NCI-H128 (cell line): ENCODE data around the gene WBP4.
"Not testable (repeated sequence)": the region's sequence is repeated elsewhere in the genome, so short reads cannot be mapped to it uniquely, and the experiment has no call there.

Source experiments
- DNase-seq: peaks from one replicate; lab custom pipeline; 2025; ENCODE audit not compliant: unreplicated experiment; lab: John Stamatoyannopoulos, UW

Gene WBP4, protein sequence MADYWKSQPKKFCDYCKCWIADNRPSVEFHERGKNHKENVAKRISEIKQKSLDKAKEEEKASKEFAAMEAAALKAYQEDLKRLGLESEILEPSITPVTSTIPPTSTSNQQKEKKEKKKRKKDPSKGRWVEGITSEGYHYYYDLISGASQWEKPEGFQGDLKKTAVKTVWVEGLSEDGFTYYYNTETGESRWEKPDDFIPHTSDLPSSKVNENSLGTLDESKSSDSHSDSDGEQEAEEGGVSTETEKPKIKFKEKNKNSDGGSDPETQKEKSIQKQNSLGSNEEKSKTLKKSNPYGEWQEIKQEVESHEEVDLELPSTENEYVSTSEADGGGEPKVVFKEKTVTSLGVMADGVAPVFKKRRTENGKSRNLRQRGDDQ

DNA sequence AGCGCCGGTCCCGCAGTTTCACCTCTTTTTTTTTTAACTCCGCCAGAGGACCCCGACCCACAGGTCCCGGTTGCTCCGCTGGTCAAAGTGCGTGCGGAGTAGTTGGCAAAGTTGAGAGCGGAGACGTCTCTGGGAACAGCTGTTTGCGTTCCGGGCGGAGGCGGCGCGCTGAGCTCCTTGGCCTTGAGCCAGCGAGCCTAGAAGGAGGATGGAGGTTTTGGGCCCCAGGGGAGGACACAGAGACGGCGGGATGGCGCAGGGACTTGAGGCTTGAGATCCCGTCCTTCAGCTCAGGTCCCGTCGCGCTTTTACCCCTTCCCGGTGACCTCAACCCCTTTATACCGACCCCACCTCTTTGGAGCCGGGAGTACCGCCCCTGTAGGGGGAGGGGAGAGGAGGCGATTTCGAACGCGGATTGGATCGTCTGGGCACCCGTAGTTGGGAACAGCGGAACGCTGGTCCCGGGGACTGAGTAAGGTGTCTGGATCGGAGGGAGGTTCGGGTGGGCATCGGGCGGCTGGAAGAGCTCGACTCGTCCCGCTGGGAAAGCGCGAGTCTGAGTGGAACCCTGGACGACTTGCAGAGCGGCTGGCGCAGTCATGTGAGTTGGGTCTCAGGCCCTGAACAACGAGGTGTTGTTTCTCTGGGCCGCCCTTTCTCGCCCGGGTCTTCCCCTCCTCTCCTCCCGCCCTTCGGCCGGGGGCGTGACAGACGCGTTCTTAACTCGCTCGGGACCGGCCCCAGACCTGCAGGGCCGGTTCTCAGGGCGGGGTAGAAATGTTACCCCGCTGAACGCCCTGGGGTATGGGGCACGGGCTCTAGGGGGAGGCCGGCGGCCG, at the start of gene WBP4:
Gene WBP4 (plus strand): TSS at position 435 of the 839 bp plus-strand sequence. CDS start 165 bp downstream, at position 600.
- DNase-seq: peak; percentile 89

DNA sequence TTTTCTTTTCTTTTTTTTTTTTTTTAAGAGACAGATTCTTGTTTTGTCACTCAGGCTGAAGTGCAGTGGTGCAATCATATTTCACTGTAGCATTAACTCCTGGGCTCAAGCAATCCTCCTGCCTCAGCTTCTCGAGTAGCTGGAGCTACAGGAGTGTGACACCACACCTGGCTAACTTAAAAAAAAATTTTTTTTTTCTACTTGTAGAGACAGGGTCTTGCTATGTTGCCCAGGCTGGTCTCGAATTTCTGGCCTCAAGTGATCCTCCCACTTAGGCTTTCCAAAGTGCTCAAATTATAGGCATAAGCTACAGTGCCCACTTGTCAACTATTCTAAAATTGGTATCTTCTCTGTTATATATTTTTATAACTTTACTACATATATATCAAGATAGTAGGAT, 48.8 kb upstream of the WBP4 start:
- DNase-seq: no peak

DNA sequence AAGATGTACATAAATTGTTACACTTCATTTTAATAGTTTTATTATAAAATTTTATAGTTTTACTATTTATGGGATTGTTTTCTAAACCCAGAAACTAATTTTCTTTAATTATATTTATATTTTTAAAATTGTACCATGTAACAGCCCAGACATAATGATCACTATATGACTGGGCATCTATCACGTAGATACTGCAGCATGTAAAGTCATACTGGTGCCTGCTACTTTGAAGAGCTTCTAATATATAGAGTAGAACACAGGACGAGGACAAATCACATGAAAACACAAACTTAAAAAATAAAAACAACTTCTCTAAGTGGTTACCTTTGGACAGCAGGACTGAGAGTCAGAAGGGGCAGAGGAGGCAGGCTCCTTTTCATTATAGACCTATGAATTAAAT, 47.5 kb upstream of the WBP4 start:
- no peak for DNase-seq

DNA sequence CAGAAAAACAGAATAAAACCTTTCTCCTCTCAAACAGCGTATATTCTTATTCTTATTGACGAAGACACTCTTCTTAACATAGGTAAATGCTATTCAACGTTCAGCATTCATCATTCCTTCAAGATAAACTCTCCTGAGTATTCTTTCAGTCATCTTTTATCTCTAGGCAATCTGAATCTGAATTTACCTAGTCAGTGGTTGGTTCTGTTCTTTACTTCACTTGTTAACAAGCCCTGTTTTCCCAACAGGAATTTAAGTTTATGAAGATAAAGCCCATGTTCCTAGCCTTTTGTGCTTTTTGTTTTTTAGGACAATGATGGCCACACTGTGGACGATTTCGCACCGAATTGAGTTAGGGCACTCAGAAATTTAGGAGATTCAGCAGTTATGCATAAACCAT, 45.4 kb upstream of the WBP4 start:
- DNase-seq: no peak

DNA sequence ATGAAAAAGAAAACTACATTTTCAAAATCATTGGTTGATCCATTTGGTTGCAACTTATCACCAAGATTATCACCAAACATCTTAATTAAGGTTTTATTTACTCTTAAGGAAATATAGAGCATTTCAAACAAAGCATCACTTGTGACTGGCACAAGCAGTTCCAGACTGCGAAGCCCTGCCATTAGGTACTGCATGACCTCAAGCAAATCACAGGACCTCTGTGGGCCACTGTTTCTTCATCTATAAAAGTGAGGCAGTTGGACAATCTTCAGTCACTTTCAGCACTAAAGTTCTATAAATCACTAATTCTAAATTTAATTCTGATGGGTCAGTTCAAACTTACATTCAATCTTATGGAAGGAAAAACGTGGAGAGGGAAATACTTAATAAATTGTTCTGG, 44.1 kb upstream of the WBP4 start:
- no peak for DNase-seq

DNA sequence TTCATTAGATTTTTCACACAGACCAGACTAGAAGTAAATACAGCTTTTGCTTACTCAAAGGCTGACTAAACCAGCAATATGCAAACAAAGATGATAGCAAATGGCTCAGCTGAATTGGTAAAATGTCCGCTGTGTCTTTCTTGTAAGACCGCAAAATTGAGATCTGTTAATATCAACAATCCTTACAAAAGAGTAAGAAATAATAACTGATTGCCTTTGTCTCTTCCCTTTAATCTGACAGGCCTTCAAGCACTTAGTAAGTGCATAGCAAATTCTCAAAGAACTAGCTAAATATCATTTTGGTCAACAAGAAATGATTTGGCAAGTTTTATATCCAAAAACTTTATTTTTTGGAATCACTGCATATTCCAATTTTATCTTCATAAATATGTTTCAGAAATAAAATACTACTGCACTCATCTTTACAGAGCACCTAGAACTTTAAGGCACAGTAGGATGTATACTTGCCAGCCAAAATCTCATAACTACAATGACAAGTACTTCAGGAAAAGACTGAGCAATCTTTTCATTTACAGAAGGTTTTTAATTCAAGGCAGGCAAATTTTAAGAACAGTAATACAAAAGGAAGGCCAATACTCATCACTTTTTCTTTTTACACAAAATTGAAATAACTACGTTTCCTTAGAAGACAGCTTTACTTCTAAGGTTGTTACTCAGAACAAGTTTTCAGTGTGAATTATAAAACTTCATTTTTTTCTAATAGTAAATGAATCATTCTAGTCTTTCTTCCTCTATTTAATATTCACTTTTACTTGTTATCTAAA, 43.3 kb upstream of the WBP4 start:
- DNase-seq: no peak

DNA sequence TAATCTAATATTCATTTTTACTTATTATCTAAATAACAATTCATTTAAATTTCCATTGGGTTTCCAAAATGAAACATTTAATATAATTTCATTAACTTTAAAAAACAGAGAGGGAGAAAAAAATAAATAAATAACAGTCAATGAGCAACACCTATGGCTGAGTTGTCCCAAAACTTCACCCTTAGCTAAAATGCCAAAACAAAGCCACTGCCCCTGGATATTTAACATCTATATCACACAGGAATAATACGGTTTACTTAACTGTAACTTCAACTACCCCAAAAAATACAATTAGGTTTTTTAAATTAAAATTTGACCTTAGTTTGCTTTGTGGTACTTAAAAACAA, 42.7 kb upstream of the WBP4 start:
- no peak for DNase-seq

DNA sequence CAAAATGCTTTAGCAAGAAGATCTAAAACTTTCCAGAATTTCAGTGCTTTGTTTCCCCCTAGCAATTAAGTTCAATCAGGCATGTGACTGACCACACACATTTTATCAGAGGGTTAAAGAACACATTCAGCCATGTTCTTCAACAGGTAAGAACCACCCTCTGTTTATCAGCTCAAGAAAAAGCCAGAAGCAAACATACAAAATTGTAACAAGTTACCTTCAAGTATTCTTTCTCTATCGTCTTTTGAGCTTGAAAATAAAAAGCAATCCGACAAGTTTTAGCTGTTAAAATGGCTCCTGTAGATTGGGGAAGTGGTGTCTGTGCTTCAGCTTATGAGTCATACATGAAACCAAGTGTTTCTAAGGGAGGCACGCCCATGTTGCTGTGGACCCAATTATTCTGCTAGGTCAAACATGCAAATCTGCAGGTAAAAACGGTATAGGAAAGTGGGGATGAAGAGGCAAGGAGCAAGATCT, 42.3 kb upstream of the WBP4 start, which contains the start of gene ELF1:
Gene ELF1 (minus strand): TSS at position 306 of the 477 bp plus-strand sequence. CDS start 37,262 bp downstream, outside the sequence.
- no peak for DNase-seq

DNA sequence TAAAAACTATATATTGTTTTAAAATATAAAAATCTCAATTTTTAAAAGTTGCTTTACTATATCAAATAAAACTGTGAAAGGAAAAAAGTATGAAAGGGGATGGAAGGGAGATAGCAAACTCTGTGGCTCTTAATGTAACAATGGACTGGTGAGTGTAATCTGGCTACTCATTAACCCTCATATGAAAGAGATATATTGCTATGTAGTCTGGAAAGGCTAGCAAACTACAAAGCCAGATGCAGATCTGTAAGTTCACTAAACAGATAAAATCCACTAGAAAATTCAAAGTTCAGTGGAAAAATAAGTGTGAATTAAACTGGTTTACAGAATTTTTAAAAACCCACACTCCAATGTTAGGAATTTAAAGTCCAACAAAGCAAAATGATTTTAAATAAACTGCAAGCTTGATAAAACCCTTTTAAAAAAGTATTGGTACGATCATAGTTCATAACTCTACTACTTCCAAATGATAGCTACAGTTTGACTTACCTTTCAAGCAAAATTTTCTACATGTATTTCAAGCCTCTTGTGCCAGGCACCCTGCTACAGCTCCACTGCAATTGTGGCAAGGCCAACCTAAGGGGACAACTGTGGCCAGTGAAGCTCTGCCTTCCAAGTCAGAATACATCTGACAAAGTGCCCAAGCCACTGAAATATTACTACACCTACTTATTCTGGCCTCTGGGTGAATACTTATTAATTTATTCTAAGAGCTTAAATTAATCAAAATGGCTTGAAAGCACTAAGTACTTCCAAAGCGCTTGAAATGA, 41.5 kb upstream of the WBP4 start:
- DNase-seq: no peak

DNA sequence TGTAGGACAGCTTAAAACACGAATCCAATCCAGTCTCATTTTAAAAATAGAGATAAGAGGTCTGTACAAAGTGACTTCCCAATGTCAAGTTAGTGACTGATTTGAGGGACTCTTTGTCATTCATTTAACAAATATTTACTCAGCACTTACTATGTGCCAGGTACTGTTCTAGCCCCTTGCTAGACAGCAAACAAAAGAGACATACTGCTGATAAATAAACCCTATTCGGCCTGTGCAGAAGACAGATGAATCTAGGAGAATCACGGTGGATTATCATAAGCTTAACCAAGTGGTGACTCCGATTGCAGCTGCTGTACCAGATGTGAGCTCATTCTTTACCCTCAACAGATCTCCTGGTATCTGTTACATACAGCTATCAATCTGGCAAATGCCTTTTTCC, 35.8 kb upstream of the WBP4 start:
- no peak for DNase-seq

DNA sequence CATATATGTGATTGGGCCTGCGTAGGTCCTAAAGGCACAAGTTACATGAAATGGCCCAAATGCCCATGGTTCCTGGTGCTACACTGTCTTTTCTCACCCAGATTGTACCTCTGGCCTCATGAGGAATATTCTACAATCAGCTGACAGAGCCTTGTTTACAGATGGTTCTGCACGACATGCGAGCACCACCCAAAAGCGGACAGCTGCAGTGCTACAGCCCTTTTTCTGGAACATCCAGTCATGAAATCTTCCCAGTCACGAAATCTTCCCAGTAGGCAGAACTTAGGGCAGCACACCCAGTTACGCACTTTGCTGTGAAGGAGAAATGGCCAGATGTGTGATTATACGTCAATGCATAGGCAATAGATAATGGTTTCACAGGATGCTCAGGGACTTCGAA, 34.5 kb upstream of the WBP4 start:
- DNase-seq: no peak

DNA sequence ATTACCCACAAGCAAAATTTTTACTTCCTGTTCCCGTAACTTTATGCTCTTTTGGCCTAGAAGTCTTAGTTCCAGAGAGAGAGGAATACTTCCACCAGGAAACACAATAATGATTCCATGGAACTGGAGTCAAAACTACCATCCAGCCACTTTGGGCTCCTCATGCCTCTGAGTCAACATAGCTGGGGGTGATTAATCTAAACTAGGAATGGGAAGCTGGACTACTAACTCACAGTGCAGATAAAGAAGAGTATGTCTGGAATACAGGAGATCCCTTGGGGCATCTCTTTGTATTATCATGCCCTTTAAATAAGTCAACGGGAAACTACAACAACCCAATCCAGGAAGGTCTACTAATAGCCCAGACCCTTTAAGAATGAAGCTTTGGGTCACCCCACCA, 33.3 kb upstream of the WBP4 start:
- DNase-seq: no peak

DNA sequence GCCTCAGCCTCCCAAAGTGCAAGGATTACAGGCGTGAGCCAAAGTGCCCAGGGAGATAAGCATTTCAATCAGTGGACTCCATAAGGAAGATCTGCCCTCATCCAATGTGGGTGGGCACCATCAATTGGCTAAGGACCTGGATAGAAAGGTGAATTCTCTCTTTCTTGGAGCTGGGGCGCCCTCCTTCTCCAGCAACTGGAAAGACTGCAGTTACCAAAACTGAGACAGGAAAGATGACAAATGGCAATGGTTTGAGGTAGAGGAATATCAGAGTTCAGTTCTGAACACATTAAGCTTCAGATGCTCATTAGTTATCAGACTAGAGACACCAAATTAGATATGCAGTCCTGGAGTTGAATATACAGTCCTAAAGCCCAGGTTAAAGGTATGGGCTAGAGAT, 31.7 kb upstream of the WBP4 start:
- DNase-seq: no peak

DNA sequence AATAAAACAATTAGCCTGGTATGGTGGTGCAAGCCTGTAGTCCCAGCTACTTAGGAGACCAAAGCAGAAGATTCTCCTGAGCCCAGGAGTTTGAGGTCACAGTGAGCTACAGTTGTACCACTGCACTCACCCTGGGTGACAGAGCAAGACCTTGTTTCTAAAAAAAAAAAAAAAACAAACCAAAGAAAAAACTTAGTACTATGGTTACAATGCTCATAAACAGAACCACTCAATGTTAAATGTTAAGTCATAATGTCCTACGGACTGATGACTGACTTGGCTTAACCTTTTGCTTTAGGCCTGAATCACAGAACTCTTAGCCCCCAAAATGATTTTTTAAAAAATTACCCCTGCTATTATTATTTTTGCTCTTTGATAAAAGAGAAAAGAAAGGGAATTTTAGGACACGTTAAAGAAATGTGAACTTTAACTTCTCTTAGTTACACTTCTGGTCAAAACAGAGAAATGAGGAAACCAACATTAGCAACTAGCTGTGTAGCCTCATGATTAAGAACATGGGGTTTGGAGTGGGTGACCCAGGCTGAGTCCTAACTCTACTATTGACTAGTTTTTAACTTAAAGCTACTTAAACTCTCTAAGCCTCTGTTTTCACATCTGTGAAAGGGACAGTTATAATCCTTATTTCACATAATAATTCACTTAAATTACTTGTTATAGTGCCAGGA, 28.5 kb upstream of the WBP4 start:
- DNase-seq: no peak

DNA sequence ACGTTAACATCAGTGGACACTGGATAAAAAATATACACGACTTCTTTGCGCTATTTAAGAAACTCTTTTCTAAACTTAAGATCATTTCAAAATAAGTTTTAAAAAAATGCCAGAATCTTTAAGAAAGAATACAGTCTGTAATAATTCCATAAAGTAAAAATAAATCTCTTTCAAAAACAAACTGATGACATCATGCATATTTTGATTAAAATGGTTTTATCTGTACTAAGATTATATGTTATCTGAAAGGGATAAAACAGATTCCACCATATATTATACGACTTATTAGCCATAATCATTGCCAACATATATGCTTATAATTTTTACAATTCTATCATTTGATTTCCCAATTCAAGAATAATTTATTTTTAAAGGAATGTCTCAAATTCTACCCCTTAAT, 26.9 kb upstream of the WBP4 start:
- no peak for DNase-seq

DNA sequence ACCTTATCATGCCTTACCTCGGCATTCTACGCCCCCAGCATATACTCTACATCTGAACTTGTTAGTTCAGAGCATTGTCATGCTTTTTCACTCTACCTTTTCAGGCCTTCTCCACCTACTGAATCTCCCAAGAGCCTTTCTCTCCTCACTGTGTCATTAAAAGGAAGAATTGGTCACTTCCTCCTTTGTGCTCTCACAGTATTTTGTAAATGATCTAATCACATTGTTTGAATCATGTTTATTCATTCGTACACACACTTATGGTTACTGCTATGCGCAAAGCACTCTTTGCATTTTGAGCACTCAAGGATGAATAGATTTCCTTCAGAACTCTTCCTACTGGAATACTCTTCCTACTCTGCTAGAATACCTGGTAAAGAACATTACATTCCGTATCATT, 26.4 kb upstream of the WBP4 start:
- DNase-seq: no peak

DNA sequence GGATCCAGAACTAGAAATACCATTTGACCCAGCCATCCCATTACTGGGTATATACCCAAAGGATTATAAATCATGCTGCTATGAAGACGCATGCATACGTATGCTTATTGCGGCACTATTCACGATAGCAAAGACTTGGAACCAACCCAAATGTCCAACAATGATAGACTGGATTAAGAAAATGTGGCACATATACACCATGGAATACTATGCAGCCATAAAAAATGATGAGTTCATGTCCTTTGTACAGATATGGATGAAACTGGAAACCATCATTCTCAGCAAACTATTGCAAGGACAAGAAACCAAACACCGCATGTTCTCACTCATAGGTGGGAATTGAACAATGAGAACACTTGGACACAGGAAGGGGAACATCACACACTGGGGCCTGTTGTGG, 24.8 kb upstream of the WBP4 start:
- not testable (repeated sequence) for DNase-seq

DNA sequence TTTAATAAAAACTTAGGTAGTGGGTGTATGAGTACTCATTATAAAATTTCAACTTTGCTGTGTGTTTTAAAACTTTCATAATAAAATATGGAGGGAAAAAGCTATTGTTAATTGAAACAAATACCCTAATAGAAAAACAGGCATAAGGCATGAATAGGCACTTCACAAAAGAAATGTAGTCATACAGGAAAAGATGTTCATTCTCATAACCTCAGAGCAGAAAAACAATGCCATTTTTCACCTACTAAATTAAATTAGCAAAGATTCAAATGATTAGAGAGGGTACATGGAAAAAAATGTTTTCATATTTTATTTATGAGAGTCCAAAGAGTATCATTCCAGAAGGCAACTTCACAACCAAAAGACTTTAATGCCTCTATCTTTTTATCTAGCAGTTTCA, 21.6 kb upstream of the WBP4 start:
- no peak for DNase-seq

DNA sequence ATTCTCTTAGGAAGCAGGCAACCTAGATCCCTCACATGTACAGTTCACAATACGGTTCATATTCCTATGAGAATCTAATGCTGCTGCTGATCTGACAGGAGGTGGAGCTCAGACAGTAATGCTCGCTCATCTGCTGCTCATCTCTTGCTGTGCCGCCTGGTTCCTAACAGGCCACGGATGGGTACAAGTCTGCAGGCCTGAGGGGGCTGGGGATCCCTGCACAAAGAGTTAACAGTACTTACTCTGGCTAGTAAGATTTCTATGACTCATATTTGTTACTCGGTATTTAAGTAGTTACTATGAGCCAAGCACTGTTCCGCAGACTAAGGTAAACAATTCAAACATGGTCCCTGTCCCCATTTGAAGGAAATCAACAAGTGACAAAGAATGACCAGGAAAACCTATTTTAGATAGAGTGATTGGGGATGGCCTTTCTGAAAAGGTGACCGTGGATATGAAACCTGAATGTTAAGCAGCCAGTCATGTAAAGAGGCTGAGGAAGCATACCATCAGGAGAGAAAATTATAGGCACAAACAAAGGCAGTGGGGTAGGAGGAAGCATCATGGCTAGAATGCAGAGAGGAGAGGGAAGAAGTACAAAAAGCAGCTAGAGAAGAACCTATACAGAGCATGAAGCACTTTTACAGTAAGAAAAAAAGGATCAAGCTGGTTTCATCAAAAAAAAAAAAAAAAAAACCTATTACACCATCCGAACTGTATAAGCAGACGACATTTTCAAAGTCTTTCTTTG, 20.6 kb upstream of the WBP4 start:
- DNase-seq: no peak
